Activated CD8-positive, alpha-beta memory T cell treated with anti-CD3 and anti-CD28 coated beads for 36 hours (primary cell): ENCODE results near the gene AIFM3. TPM values are rescaled to one million over a fixed set of nuclear protein-coding genes. Genes with fewer than 3 reads are reported as not detected.
"Not testable (repeated sequence)": the region's sequence is repeated elsewhere in the genome, so short reads cannot be mapped to it uniquely, and the experiment has no call there.

ENCODE experiments used
- CTCF ChIA-PET: fragments of 350-600 bp; sonication (Branson Sonifier 250); formaldehyde crosslinking; loops from one replicate; lab custom pipeline; 2021; ENCODE audit warnings: antibody characterized with exemption; lab: Charles Lee
- POLR2A ChIA-PET: fragments of 350-600 bp; sonication (Branson Sonifier 250); formaldehyde crosslinking; loops from one replicate; lab custom pipeline; 2021; ENCODE audit warnings: antibody characterized with exemption; lab: Charles Lee
- total RNA-seq, 2 experiments: library from RNA; stranded (reverse); gene quantifications; one replicate each; pipeline ENCODE4 v1.2.3, GENCODE V29; 2021

AIFM3 gene
- total RNA-seq, 2 experiments from 2014 or later: 0.08 TPM; not detected in 1

DNA sequence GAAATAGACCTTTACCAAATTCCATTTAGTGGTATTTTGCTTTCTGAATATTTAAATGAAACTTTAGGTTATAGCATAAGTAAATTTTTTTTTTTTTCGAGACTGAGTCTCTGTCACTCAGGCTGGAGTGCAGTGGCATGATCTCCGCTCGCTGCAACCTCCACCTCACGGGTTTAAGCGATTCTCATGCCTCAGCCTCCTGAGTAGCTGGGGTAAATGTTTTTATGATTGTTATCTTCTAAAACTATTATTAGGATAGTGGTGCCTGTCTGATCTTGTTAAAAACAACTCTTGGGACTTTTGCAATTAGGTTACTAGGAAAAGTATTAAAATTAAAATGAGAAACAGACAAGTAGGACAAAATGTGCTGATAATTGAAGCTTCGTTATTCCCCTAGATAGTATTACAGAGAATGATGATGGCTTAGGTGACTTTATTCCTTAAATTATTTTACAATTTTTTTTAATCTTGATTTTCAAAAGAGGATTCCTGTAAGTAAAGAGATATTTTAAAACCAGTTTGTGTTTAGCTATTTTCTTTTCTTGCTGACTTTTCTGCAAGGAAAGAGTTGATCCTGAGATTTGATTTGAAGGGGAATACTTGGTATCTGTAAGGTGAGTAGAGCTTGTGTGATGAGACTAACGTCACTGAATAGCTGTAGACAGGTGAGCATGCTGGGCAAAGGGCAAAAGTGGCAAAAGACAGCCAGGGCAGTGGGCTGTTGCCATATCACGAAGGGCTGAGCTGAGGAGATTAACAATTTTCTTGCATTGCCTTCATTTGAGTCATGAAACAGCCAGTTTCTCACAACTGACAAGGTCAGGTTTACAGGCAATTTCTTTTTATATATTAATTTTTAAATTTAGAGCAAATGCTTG is 29.0 kb upstream of the AIFM3 start:
- CTCF ChIA-PET: interaction anchor here (0.8 to 1.2 kb wide), 3 partner anchors 14 to 52 kb away, joined by 3 read pairs; no protein-coding TSS in a partner anchor
- POLR2A ChIA-PET: interaction anchor here (0.7 kb wide), 1 partner anchor 21 kb away, joined by 3 read pairs; no protein-coding TSS in a partner anchor

DNA sequence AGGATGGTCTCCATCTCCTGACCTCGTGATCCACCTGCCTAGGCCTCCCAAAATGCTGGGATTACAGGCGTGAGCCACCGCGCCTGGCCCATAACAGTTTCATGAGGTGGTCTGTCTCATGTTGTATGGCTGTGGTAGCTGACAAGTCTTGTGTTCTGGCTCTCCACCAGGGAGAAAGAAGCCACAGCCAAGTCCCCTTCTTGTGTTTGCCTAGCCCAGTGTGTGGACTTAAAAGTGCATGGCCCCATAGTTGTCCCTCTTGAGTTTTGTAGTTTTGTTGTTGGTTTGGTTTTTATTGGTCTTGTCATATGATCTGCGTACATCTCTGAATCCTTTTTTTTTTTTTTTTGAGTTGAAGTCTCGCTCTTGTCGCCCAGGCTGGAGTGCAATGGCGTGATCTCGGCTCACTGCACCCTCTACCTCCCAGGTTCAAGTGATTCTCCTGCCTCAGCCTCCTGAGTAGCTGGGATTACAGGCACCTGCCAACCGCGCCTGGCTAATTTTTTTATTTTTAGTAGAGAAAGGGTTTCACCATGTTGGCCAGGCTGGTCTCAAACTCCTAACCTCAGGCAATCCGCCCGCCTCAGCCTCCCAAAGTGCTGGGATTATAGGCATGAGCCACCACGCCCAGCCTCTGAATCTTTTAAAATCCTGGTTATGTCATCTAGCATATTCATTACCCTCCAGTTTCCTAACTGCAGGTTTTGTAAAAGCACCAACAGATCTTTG is 27.4 kb upstream of the AIFM3 start:
- CTCF ChIA-PET: interaction anchor here (0.6 to 0.7 kb wide), 2 partner anchors 13 to 17 kb away, joined by 3 read pairs; no protein-coding TSS in a partner anchor
- POLR2A ChIA-PET: not testable (repeated sequence)

DNA sequence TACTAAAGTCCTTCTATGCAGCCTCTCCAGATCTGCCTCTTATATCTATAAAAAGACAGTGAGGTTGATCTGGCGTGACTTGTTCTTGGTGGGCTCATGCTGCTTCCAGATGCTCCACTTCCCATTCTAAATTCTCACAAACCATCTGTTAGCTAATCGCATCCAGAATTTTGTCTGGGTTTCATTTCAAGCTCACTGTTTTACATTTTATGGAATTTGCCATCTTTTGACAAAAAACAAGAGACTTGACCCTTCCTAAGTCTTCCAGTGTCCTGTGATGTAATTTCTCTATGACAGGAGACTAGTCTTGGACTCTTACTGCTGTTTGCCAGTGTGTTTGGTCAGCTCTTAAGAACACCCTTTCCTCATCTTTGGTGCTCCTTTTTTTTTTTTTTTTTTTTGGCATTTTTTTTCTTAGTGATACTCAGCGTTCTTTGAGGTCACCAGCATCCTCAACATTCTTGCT is 26.8 kb upstream of the AIFM3 start:
- ChIA-PET CTCF (interaction anchor here (0.6 to 0.7 kb wide), 2 partner anchors 13 to 16 kb away, joined by 3 read pairs; no protein-coding TSS in a partner anchor), POLR2A (no interaction called here)

- ChIA-PET POLR2A (no interaction called here), CTCF (no interaction called here)
Measured at GRCh38 chr22:20940904-20941385, 26.1 kb upstream of the AIFM3 start.

GRCh38 chr22:20942203-20942902 is 24.7 kb upstream of the AIFM3 start:
- POLR2A ChIA-PET: interaction anchor here (0.6 kb wide), 1 partner anchor 95 kb away, joined by 3 read pairs; no protein-coding TSS in a partner anchor
- CTCF ChIA-PET: not testable (repeated sequence)

GRCh38 chr22:20943104-20943933 is 23.7 kb upstream of the AIFM3 start:
- CTCF ChIA-PET: no interaction called here
- POLR2A ChIA-PET: no interaction called here

DNA sequence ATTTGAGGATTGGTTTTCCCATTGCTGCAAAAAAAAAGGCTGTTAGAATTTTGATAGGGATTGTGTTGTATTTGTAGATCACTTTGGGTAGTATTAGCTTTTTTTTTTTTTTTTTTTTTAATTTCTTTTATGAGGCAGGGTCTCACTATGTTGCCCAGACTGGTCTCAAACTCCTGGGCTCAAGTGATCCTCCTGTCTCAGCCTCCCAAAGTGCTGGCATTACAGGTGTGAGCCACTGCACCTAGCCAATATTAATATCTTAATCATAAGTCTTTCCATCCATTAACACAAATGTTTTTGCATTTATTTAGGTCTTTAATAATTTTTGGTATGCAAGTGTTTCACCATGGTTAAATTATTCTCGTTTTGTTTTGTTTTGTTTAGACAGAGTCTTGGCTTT is 23.0 kb upstream of the AIFM3 start:
- ChIA-PET POLR2A (no interaction called here), CTCF (no interaction called here)

- POLR2A ChIA-PET: interaction anchor here (0.6 kb wide), 1 partner anchor 17 kb away, joined by 3 read pairs; no protein-coding TSS in a partner anchor
- CTCF ChIA-PET: no interaction called here
Measured at GRCh38 chr22:20945578-20945934, 21.5 kb upstream of the AIFM3 start.

DNA sequence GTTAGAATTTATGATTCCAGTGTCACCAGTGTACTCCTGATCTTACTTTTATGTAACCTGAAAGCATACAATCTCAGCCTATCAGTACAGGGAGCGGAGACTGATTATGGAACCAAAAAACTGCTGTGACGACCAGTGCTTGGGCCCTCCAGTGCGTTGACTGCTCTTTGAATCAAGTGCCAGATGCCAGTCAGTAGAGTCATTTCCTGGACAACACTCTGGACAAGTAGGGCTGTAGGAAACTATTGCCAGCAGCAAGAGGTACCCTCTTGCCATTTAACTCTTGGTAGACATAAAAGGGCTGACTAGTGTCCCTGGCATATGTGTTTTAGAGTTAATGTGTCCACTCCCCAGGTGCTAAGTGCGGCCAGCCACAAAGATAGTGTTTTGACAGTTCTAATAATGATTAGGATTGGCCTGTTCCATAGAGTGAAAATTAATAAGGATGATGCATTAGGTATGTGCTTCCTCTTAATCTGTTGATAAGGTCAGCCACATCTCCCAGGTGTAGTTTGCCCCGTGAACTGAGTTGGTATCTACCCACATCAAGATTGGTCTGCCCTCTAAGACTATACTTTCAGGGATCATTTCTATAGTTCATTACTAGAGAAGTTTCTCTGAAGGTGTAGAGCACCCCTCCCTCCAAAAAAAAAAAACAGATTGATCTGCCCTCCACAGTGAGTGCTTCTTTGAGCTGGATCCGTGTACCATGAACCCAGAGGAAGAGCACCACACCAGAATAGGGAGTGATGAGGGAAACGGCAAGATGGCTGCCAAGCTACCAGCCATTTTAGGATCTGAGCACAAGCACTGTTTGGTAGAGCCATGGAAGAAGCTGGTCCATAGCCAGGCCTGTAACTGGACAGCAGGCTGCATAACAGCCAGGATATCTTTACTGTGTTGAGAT is 20.7 kb upstream of the AIFM3 start:
- ChIA-PET POLR2A (no interaction called here), CTCF (no interaction called here)

- POLR2A ChIA-PET: no interaction called here
Measured at GRCh38 chr22:20946991-20947390, 20.1 kb upstream of the AIFM3 start.

GRCh38 chr22:20948450-20948849 is 18.6 kb upstream of the AIFM3 start:
- ChIA-PET CTCF (no interaction called here), POLR2A (no interaction called here)

More at GRCh38 chr22:20946991-20947390, 20.1 kb upstream of the AIFM3 start:
- CTCF ChIA-PET: no interaction called here

DNA sequence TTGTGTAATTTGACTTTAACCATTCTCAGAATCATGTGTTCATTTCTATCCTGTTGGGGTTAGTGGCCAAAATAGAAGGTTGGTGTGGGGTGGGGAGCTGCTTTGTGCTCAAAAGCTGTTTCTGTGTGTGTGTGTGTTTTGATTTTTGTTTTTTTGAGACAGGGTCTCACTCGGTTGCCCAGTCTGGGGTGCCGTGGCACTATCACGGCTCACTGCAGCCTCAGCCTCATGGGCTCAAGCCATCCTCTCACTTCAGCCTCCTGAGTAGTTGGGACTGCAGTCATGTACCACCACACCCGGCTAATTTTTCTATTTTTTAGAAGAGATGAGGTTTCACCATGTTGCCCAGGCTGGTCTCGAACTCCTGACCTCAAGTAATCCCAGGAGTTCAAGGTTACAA is 18.1 kb upstream of the AIFM3 start:
- CTCF ChIA-PET: interaction anchor here (1.7 kb wide), 1 partner anchor 61 kb away, joined by 3 read pairs; no protein-coding TSS in a partner anchor
- POLR2A ChIA-PET: no interaction called here

GRCh38 chr22:20949698-20950183 is 17.3 kb upstream of the AIFM3 start:
- ChIA-PET CTCF (interaction anchor here (1.7 kb wide), 1 partner anchor 60 kb away, joined by 3 read pairs; no protein-coding TSS in a partner anchor), POLR2A (no interaction called here)

DNA sequence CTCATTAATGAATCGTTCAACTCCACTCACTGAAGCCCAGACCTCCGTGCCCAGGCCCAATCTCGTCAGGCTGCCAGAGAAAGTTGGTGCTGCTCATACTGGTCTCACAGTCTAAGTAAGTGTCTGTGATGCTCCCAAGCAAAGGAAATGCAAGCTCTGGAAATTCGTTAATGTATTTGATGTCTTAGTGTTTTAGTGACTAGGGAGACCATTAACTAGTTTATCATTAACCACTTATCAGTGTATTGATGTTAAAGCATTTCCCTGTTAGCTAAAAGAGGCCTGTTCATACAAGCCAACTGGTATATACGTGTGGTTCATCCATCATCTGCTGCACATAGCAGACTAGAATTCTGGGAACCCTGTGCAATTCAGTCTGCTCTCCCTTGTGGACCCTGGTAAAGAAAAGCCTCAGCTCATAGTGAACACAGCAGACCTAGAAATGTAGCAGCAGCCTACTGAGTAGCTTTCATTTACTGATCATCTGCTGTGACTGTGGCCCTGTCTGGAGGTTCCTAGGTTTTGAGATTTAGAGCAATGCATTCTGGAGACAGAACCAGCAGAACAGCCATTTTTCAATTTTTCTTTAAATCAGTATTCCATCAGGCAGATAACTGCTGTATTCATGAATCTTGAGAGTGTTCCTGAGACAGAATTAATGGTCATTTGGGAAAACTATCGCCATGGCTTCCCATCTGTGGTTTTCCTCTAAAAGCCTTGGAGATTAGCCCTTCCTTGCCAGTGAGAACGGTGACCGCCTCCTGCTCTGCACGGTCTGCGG is 15.7 kb upstream of the AIFM3 start:
- POLR2A ChIA-PET: no interaction called here
- CTCF ChIA-PET: no interaction called here

DNA sequence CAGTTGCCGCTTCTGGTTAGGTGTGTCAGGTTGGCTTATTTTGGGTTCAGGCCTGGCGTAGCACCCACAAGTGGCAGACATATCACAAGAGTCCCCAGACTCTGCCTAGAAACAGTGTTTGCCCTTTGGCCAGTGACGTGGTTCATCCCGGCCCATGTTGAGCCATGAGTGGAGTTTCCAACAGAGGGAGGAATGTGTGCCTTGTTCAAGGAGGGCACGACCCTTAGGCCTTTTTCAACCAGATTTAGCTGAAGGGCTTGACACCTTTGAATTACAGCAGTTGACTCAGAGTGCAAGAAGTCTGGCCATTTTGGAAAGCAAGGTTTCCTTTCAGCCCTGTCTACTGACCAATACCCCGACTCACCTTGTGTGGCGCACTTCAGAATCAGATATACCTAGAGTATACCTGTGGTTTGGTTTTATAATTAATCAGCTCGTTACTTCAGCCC is 15.1 kb upstream of the AIFM3 start:
- POLR2A ChIA-PET: no interaction called here
- CTCF ChIA-PET: interaction anchor here (0.9 kb wide), 1 partner anchor 14 kb away, joined by 3 read pairs; no protein-coding TSS in a partner anchor
